RWPE2 (cell line): ENCODE results near the gene DCUN1D1.

Source experiments
- ATAC-seq: fragments of 200-7000 bp; cut with Tn5 transposase; 3 replicates; pipeline ENCODE4 v1.9.1; 2021; ENCODE audit warnings: low read depth
- DNase-seq: peaks from one replicate; pipeline ENCODE4 v3.0.0-alpha.2; 2020; ENCODE audit warnings: low spot score
- H3K27ac ChIP-seq: fragments of 450-650 bp; 2 replicates; pipeline ENCODE4 v1.5.1; 2017; ENCODE audit warnings: mild to moderate bottlenecking; ENCODE audit not compliant: poor library complexity, severe bottlenecking
- H3K27me3 ChIP-seq: fragments of 250-450 bp; sonication (Bioruptor Pico); 2 replicates; pipeline ENCODE4 v1.5.1; 2021; ENCODE audit warnings: mild to moderate bottlenecking, moderate library complexity; ENCODE audit not compliant: insufficient read depth, poor library complexity, severe bottlenecking
- H3K36me3 ChIP-seq: fragments of 250-450 bp; sonication (Bioruptor Pico); 2 replicates; pipeline ENCODE4 v1.5.1; 2020; ENCODE audit warnings: low read depth, mild to moderate bottlenecking, moderate library complexity
- H3K4me1 ChIP-seq: fragments of 250-450 bp; sonication (Bioruptor Pico); 2 replicates; pipeline ENCODE4 v1.5.1; 2021; ENCODE audit warnings: mild to moderate bottlenecking, moderate library complexity; ENCODE audit not compliant: insufficient read depth, poor library complexity, severe bottlenecking
- H3K4me3 ChIP-seq: fragments of 250-450 bp; sonication (Bioruptor Pico); 2 replicates; pipeline ENCODE4 v1.5.1; 2021; ENCODE audit warnings: mild to moderate bottlenecking, moderate library complexity; ENCODE audit not compliant: severe bottlenecking
- H3K9me3 ChIP-seq: fragments of 250-450 bp; sonication (Bioruptor Pico); 2 replicates; pipeline ENCODE4 v1.5.1; 2021; ENCODE audit warnings: mild to moderate bottlenecking, moderate library complexity; ENCODE audit not compliant: severe bottlenecking
- TF ChIP-seq, protein P1 (sequence below): fragments of 450-650 bp; IDR thresholded peaks from one replicate; pipeline ENCODE4 v1.5.1; 2017; ENCODE audit warnings: mild to moderate bottlenecking, moderate library complexity; ENCODE audit not compliant: poor library complexity, severe bottlenecking

The DCUN1D1 gene

DNA sequence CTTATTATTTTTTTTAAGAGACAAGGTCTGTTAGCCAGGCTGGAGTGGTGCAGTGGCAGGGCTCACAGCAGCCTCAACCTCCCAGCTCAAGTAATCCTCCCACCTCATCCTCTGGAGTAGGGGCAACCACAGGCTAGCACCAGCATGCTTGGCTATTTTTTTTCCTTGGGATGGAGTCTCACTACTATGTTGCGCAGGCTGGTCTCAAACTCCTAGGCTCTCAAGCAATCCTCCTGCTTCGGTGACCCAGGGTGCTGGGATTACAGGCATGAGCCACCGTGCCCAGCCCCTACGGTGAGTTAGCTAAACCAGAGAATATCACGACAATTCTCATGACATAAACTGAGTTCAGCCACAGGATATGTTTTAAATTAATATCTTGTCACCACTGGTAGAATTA lies 2.0 kb downstream of the DCUN1D1 start:
- no peaks in the 10 kb centered on the region for H3K36me3 ChIP-seq
- no peak overlapping the region for H3K27ac ChIP-seq
- DNase-seq (no peak), ATAC-seq (no peak)
- H3K27me3 ChIP-seq = no peaks in the 10 kb centered on the region
- no peak overlapping the region for H3K4me3 ChIP-seq
- no peaks in the 10 kb centered on the region for H3K9me3 ChIP-seq
- H3K4me1 ChIP-seq = peaks cover 10% of the 10 kb centered on the region
- TF ChIP-seq, protein P1, sequence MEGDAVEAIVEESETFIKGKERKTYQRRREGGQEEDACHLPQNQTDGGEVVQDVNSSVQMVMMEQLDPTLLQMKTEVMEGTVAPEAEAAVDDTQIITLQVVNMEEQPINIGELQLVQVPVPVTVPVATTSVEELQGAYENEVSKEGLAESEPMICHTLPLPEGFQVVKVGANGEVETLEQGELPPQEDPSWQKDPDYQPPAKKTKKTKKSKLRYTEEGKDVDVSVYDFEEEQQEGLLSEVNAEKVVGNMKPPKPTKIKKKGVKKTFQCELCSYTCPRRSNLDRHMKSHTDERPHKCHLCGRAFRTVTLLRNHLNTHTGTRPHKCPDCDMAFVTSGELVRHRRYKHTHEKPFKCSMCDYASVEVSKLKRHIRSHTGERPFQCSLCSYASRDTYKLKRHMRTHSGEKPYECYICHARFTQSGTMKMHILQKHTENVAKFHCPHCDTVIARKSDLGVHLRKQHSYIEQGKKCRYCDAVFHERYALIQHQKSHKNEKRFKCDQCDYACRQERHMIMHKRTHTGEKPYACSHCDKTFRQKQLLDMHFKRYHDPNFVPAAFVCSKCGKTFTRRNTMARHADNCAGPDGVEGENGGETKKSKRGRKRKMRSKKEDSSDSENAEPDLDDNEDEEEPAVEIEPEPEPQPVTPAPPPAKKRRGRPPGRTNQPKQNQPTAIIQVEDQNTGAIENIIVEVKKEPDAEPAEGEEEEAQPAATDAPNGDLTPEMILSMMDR = no peak

DNA sequence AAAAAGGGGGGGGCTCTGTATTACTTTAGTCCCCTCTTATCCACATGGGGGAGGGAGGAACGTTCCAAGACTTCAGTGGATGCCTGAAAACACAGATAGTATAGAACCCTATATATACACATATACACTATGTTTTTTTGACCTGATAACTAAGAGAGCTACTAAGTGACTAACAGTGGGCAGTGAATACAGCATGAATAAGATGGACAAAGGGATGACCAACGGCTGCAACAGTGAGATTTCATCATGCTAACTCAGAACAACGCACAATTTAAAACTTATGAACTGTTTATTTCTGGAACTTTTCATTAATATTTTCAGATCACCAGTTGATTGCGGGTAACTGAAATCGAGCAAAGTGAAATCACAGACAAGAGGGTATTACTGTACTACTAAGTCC lies 7.3 kb downstream of the DCUN1D1 start:
- Histone ChIP-seq H3K4me1 (peaks cover 14% of the 10 kb centered on the region), H3K27ac (no peak overlapping the region), H3K4me3 (no peak overlapping the region), H3K9me3 (no peaks in the 10 kb centered on the region), H3K27me3 (no peaks in the 10 kb centered on the region), H3K36me3 (no peaks in the 10 kb centered on the region)
- DNase-seq (no peak), ATAC-seq (no peak)
- TF ChIP-seq, protein P1 = no peak

GRCh38 chr3:182972387-182972786 lies 8.0 kb downstream of the DCUN1D1 start:
- Histone ChIP-seq H3K9me3 (no peaks in the 10 kb centered on the region), H3K27ac (no peak overlapping the region), H3K4me1 (peaks cover 16% of the 10 kb centered on the region), H3K4me3 (no peak overlapping the region), H3K27me3 (no peaks in the 10 kb centered on the region), H3K36me3 (no peaks in the 10 kb centered on the region)
- TF ChIP-seq, protein P1 = no peak
- no peak for DNase-seq
- ATAC-seq = no peak

DNA sequence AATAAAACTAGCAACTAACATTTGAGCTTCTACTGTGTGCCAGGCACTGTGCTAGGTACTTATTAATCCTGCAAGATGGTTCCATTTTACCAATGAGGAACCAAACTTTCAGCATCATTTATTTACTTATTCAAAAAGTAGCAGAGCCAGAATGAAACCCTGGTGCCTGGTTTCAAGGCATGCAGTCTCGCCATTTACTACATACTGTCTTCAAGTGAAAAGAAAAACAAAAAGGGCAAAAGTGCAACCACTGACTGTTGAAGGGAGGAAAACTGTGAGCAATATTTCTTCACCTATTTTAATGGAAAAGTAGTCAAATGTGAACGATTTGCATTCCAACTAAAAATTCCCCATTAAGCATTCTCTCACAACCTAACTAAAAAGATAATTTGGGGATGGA lies 8.7 kb downstream of the DCUN1D1 start:
- TF ChIP-seq, protein P1 = no peak
- Histone ChIP-seq H3K9me3 (no peaks in the 10 kb centered on the region), H3K36me3 (no peaks in the 10 kb centered on the region), H3K4me3 (no peak overlapping the region), H3K4me1 (peaks cover 16% of the 10 kb centered on the region), H3K27me3 (no peaks in the 10 kb centered on the region), H3K27ac (no peak overlapping the region)
- ATAC-seq (no peak), DNase-seq (no peak)

DNA sequence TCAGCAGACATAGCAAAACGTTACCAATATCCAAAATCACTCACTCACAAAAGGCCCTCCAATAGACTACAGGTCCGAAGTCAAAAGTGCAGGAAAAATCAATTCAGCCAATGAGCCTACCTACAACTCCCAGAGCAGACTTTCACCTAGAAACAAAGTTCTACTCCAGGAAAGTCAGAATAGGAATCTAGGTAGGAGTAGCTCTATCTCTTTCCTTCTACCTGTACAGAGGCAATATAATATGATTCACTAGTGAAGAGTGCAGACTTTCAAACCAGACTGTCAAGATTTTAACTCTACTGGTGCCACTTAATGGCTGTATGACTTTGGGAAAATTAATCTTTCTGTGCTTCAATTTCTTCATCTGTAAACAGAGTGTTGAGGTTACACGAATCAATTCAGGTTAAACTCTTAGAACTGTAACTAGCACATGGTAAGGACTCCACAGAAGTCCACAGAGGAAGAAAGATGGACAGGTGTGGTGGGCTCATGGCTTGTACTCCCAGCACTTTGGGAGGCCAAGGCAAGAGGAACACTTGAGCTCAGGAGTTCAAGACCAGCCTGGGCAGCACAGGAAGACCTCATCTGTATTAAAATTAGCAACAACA lies 9.4 kb downstream of the DCUN1D1 start:
- H3K9me3 ChIP-seq = no peaks in the 10 kb centered on the region
- H3K36me3 ChIP-seq = no peaks in the 10 kb centered on the region
- peaks cover 16% of the 10 kb centered on the region for H3K4me1 ChIP-seq
- H3K4me3 ChIP-seq = no peak overlapping the region
- DNase-seq = no peak
- peak; percentile 40; the same call in 1 of the 3 replicates for ATAC-seq
- no peaks in the 10 kb centered on the region for H3K27me3 ChIP-seq
- TF ChIP-seq, protein P1 = no peak
- no peak overlapping the region for H3K27ac ChIP-seq
